ENCODE data around the gene LRRFIP1. TPM values are rescaled to one million over a fixed set of nuclear protein-coding genes. Genes with fewer than 3 reads are reported as not detected.
A peak's percentile ranks its signal among the peaks of the same experiment; 100 is the strongest.

LRRFIP1 gene
- total RNA-seq, 1 experiment from 2014 or later, result 35.1 TPM

DNA sequence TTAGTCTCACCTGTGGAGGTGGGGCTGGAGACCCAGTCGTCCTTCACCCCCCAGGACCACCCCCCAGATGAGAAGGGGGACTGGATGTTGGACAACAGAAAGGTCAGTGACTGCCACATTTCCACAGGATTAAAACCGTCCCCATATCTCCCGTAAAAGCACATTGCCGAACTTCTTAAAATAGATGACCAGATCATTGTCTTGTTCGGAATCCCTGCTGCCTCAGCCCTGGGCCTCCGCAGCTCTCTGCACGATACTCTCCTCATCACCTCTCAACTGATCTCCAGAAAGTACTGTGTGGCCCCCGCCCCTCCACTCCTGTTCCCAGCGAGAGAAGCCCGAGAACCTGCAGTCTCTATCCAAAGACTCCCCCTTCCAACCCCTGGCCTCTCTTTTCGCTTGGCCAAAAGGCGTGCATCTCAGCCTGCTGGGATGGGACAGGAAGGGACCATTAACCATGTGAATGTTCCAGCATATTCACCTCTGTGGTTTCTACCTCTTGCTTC is 13.2 kb downstream of the LRRFIP1 start:
- no peak for DNase-seq (ENCODE audit: low read depth)

- DNase-seq (ENCODE audit: low read depth), result no peak
These were observed 14.8 kb downstream of the LRRFIP1 start for GRCh38 chr2:237642038-237642734.

- DNase-seq (ENCODE audit: low read depth), result no peak
These were observed 15.7 kb downstream of the LRRFIP1 start for GRCh38 chr2:237643066-237643465.

GRCh38 chr2:237643582-237644380 is 16.4 kb downstream of the LRRFIP1 start:
- DNase-seq (ENCODE audit: low read depth), result no peak

- DNase-seq (ENCODE audit: low read depth), result no peak
These were observed 17.0 kb downstream of the LRRFIP1 start for GRCh38 chr2:237644381-237644703.

DNA sequence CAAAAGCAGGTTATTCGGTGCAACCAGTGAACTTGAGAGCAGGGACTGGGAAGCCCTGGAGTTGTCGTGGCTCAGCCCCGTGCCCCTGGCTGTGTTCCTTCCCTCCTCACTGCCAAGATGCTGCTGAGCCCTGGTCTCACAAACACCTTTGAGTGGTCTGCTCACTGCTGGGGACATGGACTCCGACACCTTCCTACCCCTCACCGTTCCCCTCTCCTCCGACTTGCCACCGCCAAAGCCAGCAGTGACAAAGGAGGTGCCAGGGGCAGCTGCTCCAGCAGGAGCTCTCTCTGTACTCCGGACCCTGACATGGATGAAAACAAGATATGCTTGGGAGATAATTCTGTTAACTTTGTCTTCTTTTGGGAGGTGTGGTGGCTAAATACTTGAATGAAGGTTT is 17.9 kb downstream of the LRRFIP1 start:
- DNase-seq (ENCODE audit: low read depth), result no peak

GRCh38 chr2:237647176-237648015 is 20.0 kb downstream of the LRRFIP1 start:
- no peak for DNase-seq (ENCODE audit: low read depth)

GRCh38 chr2:237648016-237648381 is 20.6 kb downstream of the LRRFIP1 start:
- DNase-seq (ENCODE audit: low read depth), result no peak

DNA sequence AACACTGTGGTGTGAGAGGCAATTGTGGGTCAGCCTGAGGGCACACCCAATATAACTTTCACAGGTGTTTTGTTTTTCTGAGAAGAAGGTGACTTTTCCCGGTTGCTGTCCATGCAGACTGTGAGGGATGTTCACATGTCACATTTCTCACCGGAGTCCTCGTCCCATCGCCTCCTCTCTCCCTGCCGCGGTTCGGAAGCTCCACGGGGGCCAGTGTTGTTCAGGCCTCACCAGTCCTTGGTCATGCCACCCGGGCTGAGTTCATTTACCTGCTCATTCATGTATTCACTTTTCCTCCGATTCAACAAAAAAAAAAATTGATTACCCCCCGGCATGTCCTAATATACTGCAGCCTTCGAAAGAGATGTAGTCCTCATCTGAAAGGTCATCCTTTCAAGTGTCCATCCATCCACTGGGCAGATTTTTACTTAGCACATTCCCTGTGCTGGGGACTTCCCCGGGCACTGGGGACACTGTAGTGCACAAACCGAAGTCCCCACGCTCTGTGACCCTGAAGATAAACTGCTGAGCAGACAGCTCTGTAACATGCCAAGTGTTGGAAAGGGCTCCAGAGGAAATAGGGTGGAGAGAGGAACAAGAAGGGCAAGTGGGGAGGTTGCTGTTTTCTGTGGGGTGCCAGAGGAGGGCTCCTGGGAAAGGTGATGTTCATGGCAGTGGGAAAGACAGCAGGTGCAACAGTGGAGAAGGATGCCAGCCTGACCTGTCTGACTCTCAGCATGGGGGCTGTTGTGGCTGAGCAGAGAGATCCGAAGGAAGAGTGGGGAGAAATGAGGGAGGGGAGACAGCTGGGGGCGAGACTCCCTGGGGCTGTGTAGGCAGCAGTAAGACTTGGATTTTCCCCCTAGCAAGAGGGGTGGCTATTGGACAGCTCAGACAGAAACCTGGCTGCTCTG is 22.4 kb downstream of the LRRFIP1 start:
- DNase-seq (ENCODE audit: low read depth), result no peak

DNA sequence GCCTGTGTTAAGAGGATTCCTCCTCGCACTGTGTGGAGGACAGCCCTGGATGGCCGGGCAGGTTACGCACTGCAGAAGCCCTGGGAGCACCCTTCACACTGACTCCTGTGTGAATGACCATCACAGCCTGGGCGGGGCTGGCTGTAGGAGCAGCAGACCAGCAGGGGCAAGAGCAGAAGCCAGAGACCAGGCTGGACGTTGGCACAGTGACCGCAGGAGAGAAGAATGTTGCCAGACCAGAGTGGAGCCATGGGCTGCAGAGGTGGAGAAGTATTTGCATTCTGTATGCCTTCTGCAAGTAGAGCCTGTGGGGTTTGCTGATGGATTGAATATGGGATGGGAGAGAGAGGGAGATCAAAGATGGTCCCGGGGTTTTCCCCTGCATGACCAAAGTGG is 23.1 kb downstream of the LRRFIP1 start:
- DNase-seq (ENCODE audit: low read depth), result no peak

DNA sequence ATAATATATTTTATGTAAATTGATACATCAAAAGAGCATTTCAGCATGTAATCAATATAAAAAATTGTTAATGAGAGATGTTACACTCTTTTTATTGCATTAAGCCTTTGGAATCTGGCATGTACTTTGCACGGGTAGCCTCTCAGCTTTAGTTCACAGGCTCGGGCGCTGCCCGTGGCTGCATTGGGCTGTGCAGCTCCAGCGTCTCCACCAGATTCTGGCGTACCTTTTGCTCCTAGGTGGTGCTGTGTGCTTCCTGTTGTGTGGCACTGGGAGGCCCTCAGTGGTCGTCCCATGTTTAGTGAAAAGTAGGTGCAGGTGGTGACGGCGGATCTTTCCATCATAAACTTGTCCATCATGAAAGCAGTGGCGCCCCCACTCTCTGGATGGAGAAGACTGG is 24.4 kb downstream of the LRRFIP1 start:
- DNase-seq (ENCODE audit: low read depth), result no peak

DNA sequence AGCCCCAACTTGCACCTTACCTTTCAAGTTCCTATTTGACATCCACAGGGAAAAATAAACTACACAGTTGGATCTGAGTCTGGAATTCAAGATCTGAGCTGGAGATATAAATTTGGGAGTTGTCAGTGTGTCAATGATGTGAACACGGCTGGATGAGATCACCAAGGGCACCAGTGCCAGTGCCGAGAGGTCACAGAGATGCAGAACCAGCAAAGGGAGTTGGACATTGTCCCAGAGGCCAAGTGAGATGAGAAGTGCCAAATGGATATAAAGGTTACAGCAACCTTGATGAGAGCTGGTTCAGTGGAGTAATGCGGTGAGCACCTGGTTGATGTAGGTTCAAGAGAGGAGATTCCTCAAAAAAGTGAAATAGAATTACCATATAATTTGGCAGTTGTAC is 24.8 kb downstream of the LRRFIP1 start:
- no peak for DNase-seq (ENCODE audit: low read depth)

DNA sequence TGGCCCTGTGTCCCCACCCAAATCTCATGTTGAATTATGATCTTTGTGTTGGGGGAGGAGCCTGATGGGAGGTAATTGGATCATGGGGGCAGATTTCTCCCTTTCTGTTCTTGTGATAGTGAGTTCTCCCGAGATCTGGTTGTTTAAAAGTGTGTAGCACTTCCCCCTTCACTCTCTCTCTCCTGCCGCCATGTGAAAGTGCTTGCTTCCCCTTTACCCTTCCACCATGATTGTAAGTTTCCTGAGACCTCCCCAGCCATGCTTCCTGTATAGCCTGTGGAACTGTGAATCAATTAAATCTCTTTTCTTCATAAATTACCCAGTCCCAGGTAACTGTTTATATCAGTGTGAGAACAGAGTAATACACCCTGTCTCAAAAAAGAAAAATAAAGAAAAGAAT is 25.5 kb downstream of the LRRFIP1 start:
- DNase-seq (ENCODE audit: low read depth), result no peak

GRCh38 chr2:237653776-237654558 is 26.6 kb downstream of the LRRFIP1 start:
- no peak for DNase-seq (ENCODE audit: low read depth)

DNA sequence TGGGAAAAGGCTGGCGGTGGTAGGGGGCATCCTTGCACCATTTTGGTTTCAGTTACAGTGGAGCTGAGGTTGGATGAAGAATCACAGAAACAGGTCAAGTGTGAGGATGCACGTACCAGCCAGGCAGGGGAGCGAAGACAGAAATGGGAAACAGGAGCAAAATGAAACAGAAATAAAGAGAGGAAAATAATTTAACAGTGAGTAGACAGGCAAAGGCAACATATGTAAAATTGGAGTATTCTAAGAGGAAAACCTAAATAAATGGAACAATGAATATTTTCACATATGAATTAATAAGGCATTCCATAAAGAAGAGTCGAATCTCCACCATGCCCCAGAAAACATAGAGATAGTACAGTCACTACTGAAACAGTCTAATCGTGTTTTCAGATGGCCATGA is 29.7 kb downstream of the LRRFIP1 start:
- no peak for DNase-seq (ENCODE audit: low read depth)

- no peak for DNase-seq (ENCODE audit: low read depth)
These were observed 33.1 kb downstream of the LRRFIP1 start for GRCh38 chr2:237660381-237660900.

GRCh38 chr2:237661270-237661669 is 33.9 kb downstream of the LRRFIP1 start:
- DNase-seq (ENCODE audit: low read depth), result no peak

GRCh38 chr2:237661799-237662328 is 34.5 kb downstream of the LRRFIP1 start:
- DNase-seq (ENCODE audit: low read depth), result no peak

GRCh38 chr2:237662671-237663093 is 35.3 kb downstream of the LRRFIP1 start:
- peak; percentile 54 for DNase-seq (ENCODE audit: low read depth)

DNA sequence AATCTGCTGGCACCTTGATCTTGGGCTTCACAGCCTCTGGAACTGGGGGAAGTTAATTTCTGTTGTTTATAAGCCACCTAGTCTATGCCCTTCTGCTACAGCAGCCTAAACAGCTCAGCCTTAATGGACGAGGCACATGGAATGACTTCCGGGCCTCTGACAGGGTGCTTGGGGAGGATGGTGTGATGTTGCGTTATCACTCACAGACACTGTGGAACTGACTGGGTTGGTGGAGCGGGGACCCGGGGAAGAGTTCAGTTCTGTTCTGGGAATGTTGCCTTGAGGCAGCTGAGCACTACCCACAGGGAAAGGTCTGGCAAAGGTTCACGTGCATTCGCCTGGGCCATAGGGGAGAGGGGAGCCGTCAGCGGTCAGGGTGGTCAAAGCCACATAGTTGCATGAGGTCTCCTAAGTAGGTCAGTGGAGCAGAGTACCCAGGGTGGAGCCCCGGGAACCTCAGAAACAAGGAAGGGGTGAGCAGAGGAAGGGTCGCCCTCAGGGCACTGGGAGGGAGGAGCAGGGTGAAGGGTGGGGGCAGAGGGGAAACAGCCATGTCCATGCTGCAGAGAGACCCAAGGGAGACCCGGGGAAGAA is 36.2 kb downstream of the LRRFIP1 start:
- no peak for DNase-seq (ENCODE audit: low read depth)
